ENCODE results near the gene PTPN22. TPM values are rescaled to one million over a fixed set of nuclear protein-coding genes. Genes with fewer than 3 reads are reported as not detected.

The PTPN22 gene
- polyA plus RNA-seq, 1 donor (not counting 4 experiments of a cell fraction or from before 2014, with no cell fraction given), result 0.39 TPM

- no peaks in the 10 kb centered on the region for H3K36me3 ChIP-seq (ENCODE audit: control insufficient read depth in 2 of 2, extremely low read depth in 1 of 2, insufficient read depth in 2 of 2, low read length in 2 of 2)
- H3K4me3 ChIP-seq (ENCODE audit: control insufficient read depth in 2 of 3, extremely low read depth in 1 of 3, insufficient read depth in 2 of 3, low read depth in 1 of 3, low read length in 3 of 3), result no peak overlapping the region
- no peak overlapping the region for H3K27ac ChIP-seq (ENCODE audit: control insufficient read depth, insufficient read depth, low read length)
- no peak for FAIRE-seq
- no peaks in the 10 kb centered on the region for H3K79me2 ChIP-seq (ENCODE audit: control insufficient read depth, insufficient read depth, low read length)
- H3K4me1 ChIP-seq (ENCODE audit: control insufficient read depth, extremely low read depth, insufficient read depth, low read length), result peaks cover 3% of the 10 kb centered on the region
- H3K4me2 ChIP-seq (ENCODE audit: control insufficient read depth, extremely low read depth, insufficient read depth, low read depth, low read length), result no peak overlapping the region
- H3K9me3 ChIP-seq (ENCODE audit: control insufficient read depth, low read depth, low read length), result no peaks in the 10 kb centered on the region
- no peak overlapping the region for H3K9ac ChIP-seq (ENCODE audit: control insufficient read depth, extremely low read depth, insufficient read depth, low read length)
- H3K9me1 ChIP-seq (ENCODE audit: control insufficient read depth, extremely low read depth, insufficient read depth, low read length), result no peaks in the 10 kb centered on the region
- no peak overlapping the region for H2AFZ ChIP-seq (ENCODE audit: control insufficient read depth, low read length)
- DNase-seq (ENCODE audit: low read depth, low spot score), result no peak
- no peak for TF ChIP-seq EZH2 (IDR thresholded peaks at IDR 0.05; ENCODE audit: low read length)
- TF ChIP-seq, protein P1, sequence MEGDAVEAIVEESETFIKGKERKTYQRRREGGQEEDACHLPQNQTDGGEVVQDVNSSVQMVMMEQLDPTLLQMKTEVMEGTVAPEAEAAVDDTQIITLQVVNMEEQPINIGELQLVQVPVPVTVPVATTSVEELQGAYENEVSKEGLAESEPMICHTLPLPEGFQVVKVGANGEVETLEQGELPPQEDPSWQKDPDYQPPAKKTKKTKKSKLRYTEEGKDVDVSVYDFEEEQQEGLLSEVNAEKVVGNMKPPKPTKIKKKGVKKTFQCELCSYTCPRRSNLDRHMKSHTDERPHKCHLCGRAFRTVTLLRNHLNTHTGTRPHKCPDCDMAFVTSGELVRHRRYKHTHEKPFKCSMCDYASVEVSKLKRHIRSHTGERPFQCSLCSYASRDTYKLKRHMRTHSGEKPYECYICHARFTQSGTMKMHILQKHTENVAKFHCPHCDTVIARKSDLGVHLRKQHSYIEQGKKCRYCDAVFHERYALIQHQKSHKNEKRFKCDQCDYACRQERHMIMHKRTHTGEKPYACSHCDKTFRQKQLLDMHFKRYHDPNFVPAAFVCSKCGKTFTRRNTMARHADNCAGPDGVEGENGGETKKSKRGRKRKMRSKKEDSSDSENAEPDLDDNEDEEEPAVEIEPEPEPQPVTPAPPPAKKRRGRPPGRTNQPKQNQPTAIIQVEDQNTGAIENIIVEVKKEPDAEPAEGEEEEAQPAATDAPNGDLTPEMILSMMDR (optimal IDR thresholded peaks at IDR 0.05 in 1 of 3, IDR thresholded peaks at IDR 0.05 in 1 of 3, conservative IDR thresholded peaks at IDR 0.05 in 1 of 3; ENCODE audit: extremely low read depth in 1 of 3, insufficient read depth in 2 of 3, low read length in 3 of 3), result no peak
- H3K27me3 ChIP-seq (ENCODE audit: control insufficient read depth, extremely low read depth, insufficient read depth, low read length), result no peaks in the 10 kb centered on the region
- dilution Hi-C loops (cut with MboI; ENCODE audit: extremely low pct_ligation_motif_present, low sequenced_read_pairs), result no loop called here
- H4K20me1 ChIP-seq (ENCODE audit: control insufficient read depth, extremely low read depth, insufficient read depth, low read length), result no peaks in the 10 kb centered on the region
These were observed 41.5 kb downstream of the PTPN22 start for GRCh38 chr1:113830039-113830438.

- Histone ChIP-seq H3K4me3 (ENCODE audit: control insufficient read depth in 2 of 3, extremely low read depth in 1 of 3, insufficient read depth in 2 of 3, low read depth in 1 of 3, low read length in 3 of 3) (no peak overlapping the region), H4K20me1 (ENCODE audit: control insufficient read depth, extremely low read depth, insufficient read depth, low read length) (no peaks in the 10 kb centered on the region), H3K9me1 (ENCODE audit: control insufficient read depth, extremely low read depth, insufficient read depth, low read length) (no peaks in the 10 kb centered on the region), H3K4me1 (ENCODE audit: control insufficient read depth, extremely low read depth, insufficient read depth, low read length) (no peaks in the 10 kb centered on the region), H3K9me3 (ENCODE audit: control insufficient read depth, low read depth, low read length) (no peaks in the 10 kb centered on the region), H3K36me3 (ENCODE audit: control insufficient read depth in 2 of 2, extremely low read depth in 1 of 2, insufficient read depth in 2 of 2, low read length in 2 of 2) (no peaks in the 10 kb centered on the region), H3K27me3 (ENCODE audit: control insufficient read depth, extremely low read depth, insufficient read depth, low read length) (no peaks in the 10 kb centered on the region), H3K9ac (ENCODE audit: control insufficient read depth, extremely low read depth, insufficient read depth, low read length) (no peak overlapping the region), H3K27ac (ENCODE audit: control insufficient read depth, insufficient read depth, low read length) (no peak overlapping the region), H3K79me2 (ENCODE audit: control insufficient read depth, insufficient read depth, low read length) (no peaks in the 10 kb centered on the region), H3K4me2 (ENCODE audit: control insufficient read depth, extremely low read depth, insufficient read depth, low read depth, low read length) (no peak overlapping the region), H2AFZ (ENCODE audit: control insufficient read depth, low read length) (no peak overlapping the region)
- DNase-seq (ENCODE audit: low read depth, low spot score) (no peak), FAIRE-seq (no peak)
- dilution Hi-C loops (cut with MboI; ENCODE audit: extremely low pct_ligation_motif_present, low sequenced_read_pairs), result no loop called here
- TF ChIP-seq, protein P1 (optimal IDR thresholded peaks at IDR 0.05 in 1 of 3, IDR thresholded peaks at IDR 0.05 in 1 of 3, conservative IDR thresholded peaks at IDR 0.05 in 1 of 3; ENCODE audit: extremely low read depth in 1 of 3, insufficient read depth in 2 of 3, low read length in 3 of 3), result no peak
- no peak for TF ChIP-seq EZH2 (IDR thresholded peaks at IDR 0.05; ENCODE audit: low read length)
These were observed 49.6 kb downstream of the PTPN22 start for GRCh38 chr1:113821916-113822315.
